NCI-H1417 treated with DMSO at 0.1 percent for 48 hours (cell line): Measurements from ENCODE around the gene DOCK1.

Experiments used
- DNase-seq: peaks from one replicate; lab custom pipeline; 2025; lab: John Stamatoyannopoulos, UW

Gene DOCK1

GRCh38 chr10:126955396-126955795, 50.2 kb downstream of the DOCK1 start:
- DNase-seq = no peak

GRCh38 chr10:126955934-126956711, 50.9 kb downstream of the DOCK1 start:
- DNase-seq = no peak

- DNase-seq = no peak
Observed at GRCh38 chr10:126956712-126957108, 51.5 kb downstream of the DOCK1 start.

- DNase-seq = no peak
Observed at GRCh38 chr10:126957111-126957510, 51.9 kb downstream of the DOCK1 start.

- no peak for DNase-seq
Observed at GRCh38 chr10:126959431-126959830, 54.2 kb downstream of the DOCK1 start.

GRCh38 chr10:126959906-126960685, 54.9 kb downstream of the DOCK1 start:
- no peak for DNase-seq

- no peak for DNase-seq
Observed at GRCh38 chr10:126963354-126963753, 58.1 kb downstream of the DOCK1 start.

- DNase-seq = no peak
Observed at GRCh38 chr10:126964190-126964589, 59.0 kb downstream of the DOCK1 start.

GRCh38 chr10:126966938-126967337, 61.7 kb downstream of the DOCK1 start:
- no peak for DNase-seq

GRCh38 chr10:126969310-126969709, 64.1 kb downstream of the DOCK1 start:
- DNase-seq = no peak

- DNase-seq = no peak
Observed at GRCh38 chr10:126972635-126973414, 67.6 kb downstream of the DOCK1 start.

- DNase-seq = no peak
Observed at GRCh38 chr10:126975221-126975620, 70.0 kb downstream of the DOCK1 start.

GRCh38 chr10:126977216-126977615, 72.0 kb downstream of the DOCK1 start:
- no peak for DNase-seq

GRCh38 chr10:126979311-126979710, 74.1 kb downstream of the DOCK1 start:
- DNase-seq = no peak

- DNase-seq = no peak
Observed at GRCh38 chr10:126993208-126993607, 88.0 kb downstream of the DOCK1 start.

GRCh38 chr10:126997801-126998590, 92.8 kb downstream of the DOCK1 start:
- DNase-seq = no peak

- no peak for DNase-seq
Observed at GRCh38 chr10:127000598-127000997, 95.4 kb downstream of the DOCK1 start.

GRCh38 chr10:127003032-127003685, 97.9 kb downstream of the DOCK1 start:
- DNase-seq = no peak

- no peak for DNase-seq
Observed at GRCh38 chr10:127006453-127006852, 101.2 kb downstream of the DOCK1 start.

GRCh38 chr10:127009366-127009765, 104.1 kb downstream of the DOCK1 start:
- DNase-seq = no peak

GRCh38 chr10:127011174-127011573, 105.9 kb downstream of the DOCK1 start:
- no peak for DNase-seq
